Astrocyte (in vitro differentiated cells and primary cell): Measurements from ENCODE around the gene FIGN. TPM values are rescaled to one million over a fixed set of nuclear protein-coding genes. Genes with fewer than 3 reads are reported as not detected.

Experiments
- DNase-seq: peaks from one replicate; pipeline ENCODE4 v3.0.0-alpha.2; 2010; ENCODE audit warnings: low read depth
- FAIRE-seq: peaks from 2 replicates; lab custom pipeline; 2011; peaks lifted over from hg19 to GRCh38; lab: Jason Lieb, UNC
- H2AFZ ChIP-seq: 2 replicates; pipeline ENCODE4 v1.6.0; 2012; ENCODE audit warnings: low read depth, low read length, inconsistent platforms
- H3K27ac ChIP-seq: 2 replicates; pipeline ENCODE4 v1.5.1; 2011; ENCODE audit warnings: low read depth, low read length, inconsistent platforms
- H3K27me3 ChIP-seq: 2 replicates; pipeline ENCODE4 v1.6.0; 2011; ENCODE audit warnings: low read length, inconsistent platforms; ENCODE audit not compliant: insufficient read depth
- H3K36me3 ChIP-seq: 2 replicates; pipeline ENCODE4 v1.5.1; 2011; ENCODE audit warnings: low read length, inconsistent platforms; ENCODE audit not compliant: insufficient read depth
- H3K4me1 ChIP-seq: 2 replicates; pipeline ENCODE4 v1.5.1; 2011; ENCODE audit warnings: low read length, inconsistent platforms; ENCODE audit not compliant: insufficient read depth
- H3K4me2 ChIP-seq: 2 replicates; pipeline ENCODE4 v1.6.0; 2012; ENCODE audit warnings: low read length, inconsistent platforms
- H3K4me3 ChIP-seq: 2 replicates; pipeline ENCODE4 v1.5.1; 2011; ENCODE audit warnings: low read depth, mild to moderate bottlenecking, low read length, inconsistent platforms; ENCODE audit not compliant: insufficient read depth
- H3K79me2 ChIP-seq: 2 replicates; pipeline ENCODE4 v1.6.0; 2012; ENCODE audit warnings: mild to moderate bottlenecking, low read length, inconsistent platforms; ENCODE audit not compliant: insufficient read depth
- H3K9ac ChIP-seq: 2 replicates; pipeline ENCODE4 v1.6.0; 2012; ENCODE audit warnings: mild to moderate bottlenecking, low read length, inconsistent platforms
- H3K9me3 ChIP-seq: 2 replicates; pipeline ENCODE4 v1.5.1; 2012; ENCODE audit warnings: low read depth, mild to moderate bottlenecking, low read length, inconsistent platforms; ENCODE audit not compliant: insufficient read depth
- H4K20me1 ChIP-seq: 2 replicates; pipeline ENCODE4 v1.6.0; 2012; ENCODE audit warnings: low read length, inconsistent platforms; ENCODE audit not compliant: insufficient read depth
- H3K27ac Mint-ChIP-seq: one replicate; pipeline ENCODE4 v1.8.0; 2021; ENCODE audit warnings: mild to moderate bottlenecking, mixed read lengths; ENCODE audit not compliant: unreplicated experiment
- H3K27me3 Mint-ChIP-seq: one replicate; pipeline ENCODE4 v1.8.0; 2021; ENCODE audit warnings: low read depth, mixed read lengths; ENCODE audit not compliant: unreplicated experiment
- H3K36me3 Mint-ChIP-seq: one replicate; pipeline ENCODE4 v1.8.0; 2021; ENCODE audit warnings: low read depth, mixed read lengths; ENCODE audit not compliant: unreplicated experiment
- H3K4me1 Mint-ChIP-seq: one replicate; pipeline ENCODE4 v1.8.0; 2021; ENCODE audit warnings: low read depth, mixed read lengths; ENCODE audit not compliant: unreplicated experiment
- H3K4me3 Mint-ChIP-seq: one replicate; pipeline ENCODE4 v1.8.0; 2021; ENCODE audit warnings: mild to moderate bottlenecking, moderate library complexity, mixed read lengths; ENCODE audit not compliant: unreplicated experiment
- H3K9me3 Mint-ChIP-seq: one replicate; pipeline ENCODE4 v1.8.0; 2021; ENCODE audit warnings: mild to moderate bottlenecking, mixed read lengths; ENCODE audit not compliant: unreplicated experiment
- CTCF ChIP-seq: IDR thresholded peaks from 2 replicates; pipeline ENCODE4 v1.5.1; 2011; ENCODE audit warnings: low read depth, mild to moderate bottlenecking, inconsistent platforms, low read length, moderate library complexity; ENCODE audit not compliant: insufficient read depth
- EZH2 ChIP-seq: IDR thresholded peaks from 2 replicates; pipeline ENCODE4 v1.6.1; 2012; ENCODE audit warnings: mild to moderate bottlenecking, low read length, inconsistent platforms; ENCODE audit not compliant: insufficient read depth
- total RNA-seq: library from RNA; stranded (reverse); gene quantifications from 2 replicates; pipeline ENCODE4 v1.2.1, GENCODE V29; 2021

Gene FIGN
- total RNA-seq, 1 donor from 2014 or later = 30.3 TPM

DNA sequence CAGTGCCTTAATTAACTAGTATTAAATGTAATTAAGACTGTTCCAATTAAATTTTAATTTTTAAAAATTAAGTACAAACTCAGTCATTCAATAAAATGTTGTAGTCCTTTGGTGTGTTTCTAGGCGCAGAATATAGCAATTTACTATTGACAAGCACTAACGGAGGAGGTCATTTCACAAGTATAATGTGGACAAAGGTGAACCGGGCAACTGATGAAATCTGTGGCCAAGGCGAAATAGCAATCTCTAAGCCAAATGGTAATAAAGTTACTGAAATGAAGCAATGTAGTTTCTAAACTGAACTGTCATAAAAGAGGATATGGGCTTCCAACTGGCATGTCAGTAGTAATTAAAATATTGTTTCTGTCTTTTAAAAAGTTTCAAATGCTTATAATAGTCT lies 27.5 kb downstream of the FIGN start:
- H3K4me3 Mint-ChIP-seq = no peak overlapping the region
- H3K9me3 Mint-ChIP-seq = no peaks in the 10 kb centered on the region
- no peak for TF ChIP-seq EZH2
- TF ChIP-seq CTCF = no peak
- no peak overlapping the region for H3K9ac ChIP-seq
- no peaks in the 10 kb centered on the region for H3K27me3 ChIP-seq
- H3K36me3 ChIP-seq = no peaks in the 10 kb centered on the region
- FAIRE-seq (no peak), DNase-seq (no peak)
- H3K4me3 ChIP-seq = no peak overlapping the region
- no peak overlapping the region for H3K27ac Mint-ChIP-seq
- H2AFZ ChIP-seq = no peak overlapping the region
- H3K27ac ChIP-seq = no peak overlapping the region
- no peaks in the 10 kb centered on the region for H3K36me3 Mint-ChIP-seq
- no peaks in the 10 kb centered on the region for H3K27me3 Mint-ChIP-seq
- peaks cover 19% of the 10 kb centered on the region for H3K79me2 ChIP-seq
- no peaks in the 10 kb centered on the region for H3K9me3 ChIP-seq
- H3K4me1 Mint-ChIP-seq = peaks cover 2% of the 10 kb centered on the region
- H3K4me2 ChIP-seq = no peak overlapping the region
- no peaks in the 10 kb centered on the region for H3K4me1 ChIP-seq
- peaks cover 4% of the 10 kb centered on the region for H4K20me1 ChIP-seq

DNA sequence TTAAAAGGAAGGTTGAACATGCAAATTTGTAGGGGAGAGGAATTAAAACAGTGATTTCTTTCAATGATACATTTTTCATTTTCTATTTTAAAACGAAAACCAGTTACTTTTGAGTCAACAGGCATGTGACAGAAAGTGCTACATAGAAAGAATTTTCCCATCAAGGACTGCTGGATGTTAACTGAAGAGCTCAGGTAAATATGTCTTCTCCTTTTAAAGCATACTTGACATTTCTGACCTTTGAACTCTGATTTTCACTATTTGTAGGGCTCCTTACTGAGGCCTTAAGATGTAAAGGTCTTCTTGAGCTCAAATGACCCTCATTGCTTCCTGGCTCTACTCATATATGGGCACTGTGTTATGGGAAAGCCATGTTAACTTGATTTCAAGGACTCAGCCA lies 32.4 kb downstream of the FIGN start:
- Mint-ChIP-seq H3K9me3 (no peaks in the 10 kb centered on the region), H3K36me3 (no peaks in the 10 kb centered on the region), H3K4me3 (no peak overlapping the region), H3K4me1 (peaks cover 27% of the 10 kb centered on the region), H3K27ac (no peak overlapping the region), H3K27me3 (no peaks in the 10 kb centered on the region)
- H2AFZ ChIP-seq = no peak overlapping the region
- no peaks in the 10 kb centered on the region for H3K4me1 ChIP-seq
- no peak overlapping the region for H3K4me3 ChIP-seq
- no peak for TF ChIP-seq CTCF
- TF ChIP-seq EZH2 = no peak
- H3K79me2 ChIP-seq = peaks cover 8% of the 10 kb centered on the region
- no peak overlapping the region for H3K27ac ChIP-seq
- no peaks in the 10 kb centered on the region for H4K20me1 ChIP-seq
- H3K27me3 ChIP-seq = no peaks in the 10 kb centered on the region
- DNase-seq (no peak), FAIRE-seq (no peak)
- no peaks in the 10 kb centered on the region for H3K9me3 ChIP-seq
- H3K36me3 ChIP-seq = no peaks in the 10 kb centered on the region
- H3K9ac ChIP-seq = no peak overlapping the region
- no peak overlapping the region for H3K4me2 ChIP-seq

DNA sequence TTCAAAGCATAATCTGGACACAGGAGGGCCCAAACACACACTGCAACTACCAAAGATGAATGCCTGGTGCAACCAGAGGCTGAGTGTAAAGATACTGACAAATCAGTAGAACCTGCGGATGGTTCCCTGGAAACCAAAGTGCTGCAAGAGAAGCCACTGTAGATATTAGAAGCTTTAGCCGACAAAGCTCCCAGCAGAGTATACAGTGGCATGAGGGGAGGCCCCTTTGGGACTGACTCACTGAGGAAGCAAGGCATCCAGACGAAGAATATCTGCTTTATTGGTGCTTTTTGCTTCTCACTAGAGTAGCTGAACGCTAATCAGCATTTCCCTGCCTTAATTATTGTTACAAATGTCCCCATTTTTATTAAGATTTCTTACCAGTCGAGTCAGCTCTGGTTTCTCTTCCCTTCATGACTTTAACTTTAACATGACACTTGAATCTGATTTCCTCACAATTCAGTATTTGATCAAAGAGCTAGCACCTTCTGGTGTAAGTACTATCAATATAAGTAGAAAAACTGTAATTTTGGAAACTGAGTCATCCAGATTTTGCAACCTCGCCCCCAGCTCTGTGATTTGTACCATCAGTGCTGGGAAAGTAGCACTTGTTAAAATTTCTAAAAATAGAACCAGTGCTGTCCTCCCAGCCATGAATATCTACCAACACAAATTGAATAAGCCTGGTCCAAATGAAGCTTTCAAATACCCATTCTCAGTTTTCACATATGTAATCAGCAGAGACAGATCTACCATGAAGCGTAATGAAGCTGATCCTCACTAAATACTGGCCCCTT lies 34.2 kb downstream of the FIGN start:
- Histone ChIP-seq H3K4me1 (no peaks in the 10 kb centered on the region), H3K4me3 (no peak overlapping the region), H2AFZ (no peak overlapping the region), H3K36me3 (no peaks in the 10 kb centered on the region), H4K20me1 (no peaks in the 10 kb centered on the region), H3K9ac (no peak overlapping the region), H3K4me2 (no peak overlapping the region), H3K9me3 (no peaks in the 10 kb centered on the region), H3K27ac (no peak overlapping the region), H3K79me2 (peaks cover 9% of the 10 kb centered on the region), H3K27me3 (no peaks in the 10 kb centered on the region)
- H3K9me3 Mint-ChIP-seq = no peaks in the 10 kb centered on the region
- no peak for TF ChIP-seq CTCF
- TF ChIP-seq EZH2 = no peak
- no peaks in the 10 kb centered on the region for H3K27me3 Mint-ChIP-seq
- DNase-seq = no peak
- no peak overlapping the region for H3K4me3 Mint-ChIP-seq
- H3K27ac Mint-ChIP-seq = no peak overlapping the region
- no peaks in the 10 kb centered on the region for H3K36me3 Mint-ChIP-seq
- no peak for FAIRE-seq
- peaks cover 34% of the 10 kb centered on the region for H3K4me1 Mint-ChIP-seq
